ENCODE results near the gene MAP3K5.

Gene MAP3K5

GRCh38 chr6:136672144-136672543 is 120.1 kb downstream of the MAP3K5 start:
- no peak for DNase-seq

DNA sequence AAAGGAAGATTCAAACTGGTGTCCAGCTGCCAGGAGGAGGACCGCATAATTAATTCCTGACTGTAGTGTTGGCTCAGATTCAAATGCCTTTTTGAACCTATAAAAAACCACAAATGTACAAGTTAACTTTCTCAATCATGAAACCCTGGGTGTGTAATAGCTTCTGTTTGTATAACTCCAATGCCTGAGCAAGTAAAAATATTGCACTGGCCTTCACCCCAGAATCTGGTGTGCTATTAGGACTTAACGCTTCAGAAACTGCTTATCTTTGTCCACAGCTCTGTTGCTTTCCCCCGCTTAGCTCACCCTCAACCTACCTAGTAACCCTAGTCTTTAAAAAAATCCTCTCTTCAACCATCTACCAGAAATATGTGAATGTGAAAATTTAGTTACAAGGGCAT is 123.0 kb downstream of the MAP3K5 start:
- peak; percentile 89 for DNase-seq

GRCh38 chr6:136668571-136668970 is 123.7 kb downstream of the MAP3K5 start:
- DNase-seq = no peak

GRCh38 chr6:136666041-136666440 is 126.2 kb downstream of the MAP3K5 start:
- DNase-seq = no peak

DNA sequence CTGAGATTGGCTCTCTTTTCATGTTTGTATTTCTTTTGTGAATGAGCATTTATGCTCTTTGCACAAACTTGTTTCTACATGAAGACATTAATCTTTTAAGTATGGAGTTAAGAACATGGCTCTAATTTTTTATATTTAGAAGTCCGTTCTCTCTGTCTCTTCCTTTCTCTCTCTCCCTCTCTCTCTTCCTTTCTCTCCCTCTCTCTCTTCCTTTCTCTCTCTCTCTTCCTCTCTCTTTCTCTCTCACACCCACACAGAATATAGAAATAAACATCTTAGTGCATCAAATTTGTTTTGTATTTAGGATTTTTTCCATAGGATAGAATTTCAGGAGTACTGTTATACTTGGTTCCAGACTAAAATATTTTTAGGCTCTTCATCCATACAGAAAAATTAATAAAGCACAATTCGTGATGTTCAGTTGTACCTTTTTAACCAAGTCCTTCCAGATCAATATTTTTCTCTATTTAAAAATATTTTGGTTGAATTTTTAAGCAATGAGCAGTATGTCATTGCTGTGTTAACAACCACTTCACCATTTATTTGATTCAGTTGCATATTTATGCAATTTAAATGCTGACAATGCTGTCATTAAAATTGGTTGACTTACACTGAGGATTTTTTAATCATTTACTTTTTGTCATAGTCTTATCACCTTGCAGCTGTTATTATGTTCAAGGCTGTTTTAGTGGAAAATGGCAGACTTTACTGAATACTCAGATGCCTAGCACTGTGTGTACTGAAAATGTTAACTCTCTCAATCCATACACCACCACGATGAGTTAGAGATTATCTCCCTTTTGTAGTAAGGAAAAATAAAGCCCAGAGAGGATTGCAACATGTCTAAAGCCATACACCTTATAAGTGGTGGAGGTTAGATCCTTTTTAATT is 129.7 kb downstream of the MAP3K5 start:
- no peak for DNase-seq

DNA sequence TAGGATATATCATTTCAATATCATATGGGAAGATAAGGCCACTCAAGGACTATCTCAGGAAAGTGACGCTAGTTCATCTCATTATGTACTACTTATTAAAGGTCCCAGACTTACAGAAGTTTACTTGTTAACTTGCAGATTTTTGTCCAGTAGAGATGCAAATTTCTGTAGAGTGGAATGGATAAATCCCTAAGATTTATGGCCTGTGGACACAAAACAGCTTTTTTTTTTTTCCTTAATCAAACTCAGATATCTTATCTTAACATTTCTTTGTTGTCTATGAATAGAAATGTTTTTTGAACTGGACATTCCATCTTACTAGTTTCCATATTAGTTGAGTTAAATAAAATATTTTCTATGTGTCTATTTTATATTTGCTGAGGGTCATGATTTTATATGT is 131.6 kb downstream of the MAP3K5 start:
- DNase-seq = no peak

- DNase-seq = no peak
Measured at GRCh38 chr6:136659991-136660499, 132.2 kb downstream of the MAP3K5 start.

DNA sequence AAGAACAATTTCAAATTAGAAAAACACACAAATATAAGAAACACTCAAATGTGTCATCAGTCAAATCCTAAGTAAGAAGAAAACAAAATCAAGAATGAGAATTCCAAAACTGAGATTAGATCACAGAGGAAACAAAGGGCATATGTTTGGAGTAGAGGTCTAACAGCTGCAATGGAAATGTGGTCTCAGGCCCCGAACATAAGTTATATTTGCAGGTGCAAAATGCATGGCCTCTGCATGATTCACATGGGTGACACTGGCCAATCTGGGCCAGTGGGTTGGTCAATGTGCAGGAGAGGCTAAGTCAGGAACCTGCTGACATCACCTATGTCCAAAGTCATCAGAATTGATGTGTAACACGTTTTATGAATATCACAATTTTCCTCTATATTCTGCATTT is 133.6 kb downstream of the MAP3K5 start:
- no peak for DNase-seq

DNA sequence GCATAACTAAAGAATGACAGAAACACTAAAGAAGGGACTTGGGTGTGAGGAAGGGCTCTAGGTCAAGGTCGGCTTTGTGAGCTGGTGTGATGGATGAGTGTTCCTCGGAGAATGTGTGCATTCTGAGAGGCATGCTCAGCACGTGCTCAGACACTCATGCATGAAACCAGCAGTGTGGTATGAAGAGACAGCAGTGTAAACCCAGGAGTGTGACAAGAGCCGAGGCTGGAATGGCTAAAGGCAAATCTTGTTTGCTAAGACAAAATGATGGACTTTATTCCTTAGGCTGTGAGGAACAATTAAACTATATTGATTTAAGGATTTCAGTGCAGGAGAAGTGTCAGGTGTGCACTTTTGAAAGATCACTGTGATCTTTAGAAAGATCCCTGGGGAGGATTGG is 134.6 kb downstream of the MAP3K5 start:
- peak; percentile 73 for DNase-seq

DNA sequence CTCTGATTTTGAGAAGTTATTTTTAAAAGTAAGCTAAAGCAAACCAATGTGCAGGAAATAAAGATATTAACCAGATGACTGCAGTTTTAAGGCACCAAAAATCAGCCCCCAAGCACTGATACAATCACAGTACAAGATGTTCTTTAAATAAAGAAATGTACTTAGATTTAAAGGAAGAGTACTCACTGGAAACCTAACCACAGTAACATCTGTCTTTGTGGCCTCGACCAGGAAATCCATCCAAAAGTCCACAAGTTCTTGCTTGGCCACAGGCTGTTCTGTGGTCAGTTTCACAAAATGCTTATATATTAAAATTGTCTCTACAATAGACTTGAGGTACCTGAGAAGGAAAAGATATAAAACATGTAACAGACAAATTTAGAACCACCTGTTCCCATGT is 136.2 kb downstream of the MAP3K5 start:
- no peak for DNase-seq

DNA sequence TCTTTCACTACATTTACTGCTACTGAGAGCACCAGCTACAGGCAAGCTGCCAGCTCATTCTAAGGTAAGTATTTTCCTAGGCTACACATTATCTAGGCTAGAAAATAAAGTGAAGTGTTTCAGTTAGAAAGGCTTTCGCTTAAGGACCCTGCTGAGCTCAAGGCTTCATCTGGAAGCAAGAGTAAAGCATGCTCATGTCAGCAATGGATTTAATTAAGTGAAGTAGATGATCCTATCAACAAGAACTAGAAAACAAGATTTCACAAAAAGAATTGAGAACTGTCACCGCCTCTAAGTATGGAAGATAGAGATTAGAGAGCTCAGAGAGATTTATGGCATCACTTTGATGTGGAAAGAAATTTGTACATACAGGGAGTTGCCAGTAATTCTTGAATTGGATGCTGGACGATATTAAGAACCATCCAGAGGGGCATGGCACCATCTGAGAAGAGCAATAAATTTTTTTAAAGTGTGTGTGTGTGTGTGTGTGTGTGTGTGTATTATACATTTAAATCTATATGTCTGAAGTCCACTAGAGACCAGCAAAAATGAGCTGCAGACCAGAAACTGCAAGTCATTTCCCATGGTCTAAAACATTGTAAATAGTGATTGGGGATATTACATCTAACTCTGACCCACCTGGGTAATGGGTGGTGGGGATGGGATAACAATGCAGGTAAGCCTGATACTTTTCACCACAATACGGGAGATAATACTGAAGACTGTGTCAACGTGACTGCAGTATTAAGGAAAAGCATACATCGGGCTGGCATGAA is 136.8 kb downstream of the MAP3K5 start:
- DNase-seq = no peak

DNA sequence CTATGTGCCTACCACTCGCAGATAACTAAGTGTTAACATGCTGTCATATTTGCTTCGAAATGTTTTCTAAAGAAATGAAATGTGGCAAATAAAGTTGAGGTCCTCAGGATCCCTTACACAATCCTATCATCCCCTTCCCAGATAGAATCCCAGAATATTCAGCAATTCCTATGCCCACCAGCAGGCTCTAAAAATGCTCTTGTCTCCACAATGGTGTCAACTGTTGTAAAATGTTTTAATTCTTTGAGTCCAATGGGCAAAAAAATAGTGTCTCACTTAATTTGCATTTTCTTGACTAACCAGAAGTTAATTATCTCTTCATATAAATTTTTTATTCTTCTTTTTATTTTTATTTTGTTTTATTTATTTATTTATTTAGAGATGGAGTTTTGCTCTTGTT is 138.2 kb downstream of the MAP3K5 start:
- DNase-seq = no peak

DNA sequence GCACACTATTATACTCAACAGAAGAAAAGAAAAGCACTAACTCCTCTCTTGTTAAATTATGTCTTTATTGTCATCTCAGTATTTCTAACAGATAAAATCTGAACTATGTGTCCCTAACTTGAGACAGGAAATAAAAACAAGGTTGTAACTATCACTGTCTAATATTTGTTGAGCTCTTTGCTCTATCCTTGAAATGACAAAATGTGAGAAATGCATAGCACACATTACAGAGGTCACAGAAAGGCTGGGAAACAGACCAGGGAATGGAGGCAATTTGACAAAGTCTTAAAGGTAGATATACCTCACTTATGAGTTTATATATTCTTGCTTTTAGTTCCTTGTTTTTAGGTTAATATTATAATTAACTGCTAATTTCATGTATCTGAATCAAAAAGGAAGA is 139.6 kb downstream of the MAP3K5 start:
- DNase-seq = no peak

DNA sequence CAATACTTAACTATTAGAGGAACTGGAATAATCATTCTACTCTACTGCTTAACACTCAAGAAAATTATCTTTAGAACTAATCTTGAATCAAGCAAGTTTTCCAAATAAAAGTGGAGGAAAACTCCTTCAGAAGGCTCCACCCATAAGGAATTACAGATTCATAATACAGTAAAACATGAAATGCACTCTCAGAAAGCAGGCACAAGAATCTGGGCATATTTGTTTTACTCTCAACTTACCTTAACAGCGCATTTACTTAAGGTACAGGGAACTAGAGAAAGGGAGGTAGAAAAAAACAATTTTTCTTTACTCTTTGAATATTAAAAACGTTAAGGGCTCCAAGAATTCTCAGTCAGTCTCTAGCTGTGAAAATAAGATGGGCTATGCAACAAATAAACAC is 140.3 kb downstream of the MAP3K5 start:
- DNase-seq = no peak

- peak; percentile 69 for DNase-seq
Measured at GRCh38 chr6:136647363-136647852, 144.9 kb downstream of the MAP3K5 start.

- DNase-seq = no peak
Measured at GRCh38 chr6:136646377-136646776, 145.9 kb downstream of the MAP3K5 start.

DNA sequence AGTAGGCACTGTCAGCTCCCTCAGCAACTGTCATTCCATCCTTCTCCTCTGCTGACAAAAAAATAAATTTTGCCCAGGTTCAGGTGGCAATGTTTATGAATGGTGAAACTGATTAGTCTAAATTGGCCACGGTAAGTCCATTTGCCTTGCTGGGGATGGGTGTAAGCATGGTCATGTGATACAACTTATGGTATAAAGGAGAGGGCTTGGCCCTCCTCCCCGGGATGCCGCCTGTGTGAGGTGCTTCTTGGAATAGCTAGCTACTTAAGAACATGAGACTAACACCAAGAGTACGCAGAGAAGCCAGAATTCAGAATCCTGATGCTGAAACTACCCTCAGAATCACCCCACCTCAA is 147.7 kb downstream of the MAP3K5 start:
- no peak for DNase-seq

GRCh38 chr6:136643850-136644596 is 148.3 kb downstream of the MAP3K5 start:
- peak; percentile 84 for DNase-seq

GRCh38 chr6:136641873-136642465 is 150.3 kb downstream of the MAP3K5 start:
- no peak for DNase-seq

DNA sequence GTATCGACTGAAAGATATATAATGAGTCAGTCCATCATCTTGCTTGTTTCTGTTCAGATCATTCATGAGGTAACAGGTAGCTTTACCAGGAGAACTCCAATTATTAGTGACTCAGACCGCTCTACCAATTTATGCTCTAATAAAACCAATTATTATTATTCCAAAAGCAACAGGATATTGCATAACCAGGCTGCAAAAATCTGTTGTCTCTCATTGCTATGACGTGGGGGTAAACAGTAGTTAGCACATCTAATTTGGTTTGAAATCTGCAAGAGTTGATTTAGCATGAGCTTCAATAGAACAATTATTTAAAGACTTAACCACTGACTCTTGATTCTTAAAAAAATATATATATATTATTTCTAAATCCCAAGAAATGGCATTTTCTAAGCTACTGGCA is 151.1 kb downstream of the MAP3K5 start:
- no peak for DNase-seq

DNA sequence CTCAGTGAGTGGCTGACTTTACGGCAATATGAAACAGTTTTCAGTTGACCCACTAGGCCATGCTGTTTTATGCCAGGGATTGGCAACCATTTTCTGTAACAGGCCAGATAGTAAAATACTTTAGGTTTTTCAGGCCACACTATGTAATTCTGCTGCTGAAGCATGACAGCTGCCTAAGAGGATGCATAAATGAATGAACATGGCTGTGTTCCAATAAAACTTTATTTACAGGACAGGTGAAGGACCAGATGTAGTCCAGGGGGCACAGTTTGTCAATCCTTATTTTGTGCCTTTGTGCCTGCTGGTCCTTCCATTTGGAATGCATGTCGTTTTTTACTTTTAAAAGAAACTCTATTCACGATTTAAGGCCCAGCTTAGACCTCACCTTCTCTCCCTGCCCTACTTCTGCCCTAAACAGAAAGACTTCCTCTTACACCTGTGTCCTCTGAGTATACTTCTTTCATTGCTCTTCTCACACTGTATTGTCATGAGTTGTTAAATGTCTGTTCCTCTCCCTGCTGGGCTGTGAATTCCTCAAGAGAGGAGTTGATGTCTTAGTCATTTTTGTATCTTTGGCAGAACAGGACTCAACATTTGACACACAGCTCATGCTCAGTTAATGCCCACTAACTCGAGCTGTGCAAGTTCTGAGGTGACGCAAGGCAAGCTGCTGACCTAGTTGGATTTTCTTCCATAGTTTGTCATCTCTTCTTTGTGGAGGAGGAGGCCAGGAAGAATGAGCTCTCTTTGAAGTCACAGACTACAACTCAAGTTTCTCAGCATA is 152.0 kb downstream of the MAP3K5 start:
- peak; percentile 23 for DNase-seq

GRCh38 chr6:136639702-136640101 is 152.6 kb downstream of the MAP3K5 start:
- DNase-seq = no peak

Data from EL (cell line).